ENCODE results near the gene CETP. TPM values are rescaled to one million over a fixed set of nuclear protein-coding genes. Genes with fewer than 3 reads are reported as not detected.

Gene CETP
- total and polyA plus RNA-seq, 9 of the 15 experiments (the other 6 are each of a cell fraction or from before 2014, with no cell fraction given): 0.07 to 0.11 TPM; not detected in 7

- 0% methylated on average over 4 of the region's 4 CpGs for WGBS (ENCODE audit: insufficient coverage, low coverage, missing lambda C conversion rate)
- CTCF ChIA-PET (ENCODE audit: low intra/inter-chr PET ratio): no interaction called here
Measured at GRCh38 chr16:57031156-57031555, 69.4 kb downstream of the CETP start.

GRCh38 chr16:57032346-57032745 lies 70.6 kb downstream of the CETP start:
- H3K9me1 ChIP-seq (ENCODE audit: control insufficient read depth, insufficient read depth, low read length): no peaks in the 10 kb centered on the region
- no peak overlapping the region for H3K9ac ChIP-seq (ENCODE audit: insufficient read depth in 1 of 2, low read depth in 2 of 2, low read length in 2 of 2)
- H3K27ac ChIP-seq (ENCODE audit: extremely low read depth, low read depth, low read length): no peak overlapping the region
- DNase-seq (ENCODE audit: extremely low read depth in 1 of 4, low spot score in 3 of 4) (no peak), ATAC-seq (no peak), FAIRE-seq (no peak)
- intact Hi-C loops (cut with micrococcal nuclease): no loop called here
- ChIA-PET CTCF (ENCODE audit: low intra/inter-chr PET ratio) (no interaction called here), POLR2A (interaction anchor here (0.7 kb wide), 1 partner anchor 730 kb away, joined by 3 read pairs; no protein-coding TSS in a partner anchor)
- H3K36me3 ChIP-seq (ENCODE audit: control insufficient read depth, insufficient read depth, low read length): no peaks in the 10 kb centered on the region
- no TSS peak for BruUV-seq (replicated peaks)
- peaks cover 4 to 32% of the 10 kb centered on the region in 2 experiments; a peak in 4 of 5 replicates for H3K27me3 ChIP-seq (ENCODE audit: control insufficient read depth in 2 of 2, insufficient read depth in 2 of 2, low read length in 2 of 2)
- no peaks in the 10 kb centered on the region for H3K9me3 ChIP-seq (replicated peaks; ENCODE audit: control insufficient read depth, insufficient read depth, low read depth, low read length)
- H2AFZ ChIP-seq (ENCODE audit: low read depth, low read length): no peak overlapping the region
- no peak overlapping the region for H3K4me3 ChIP-seq
- no peak overlapping the region for H3K4me2 ChIP-seq (ENCODE audit: insufficient read depth, low read length)
- no peaks in the 10 kb centered on the region for H3K4me1 ChIP-seq (replicated peaks in 1 of 2; ENCODE audit: control insufficient read depth in 2 of 2, insufficient read depth in 2 of 2, low read length in 2 of 2)
- in situ Hi-C loops (cut with MboI): no loop called here
- H3K79me2 ChIP-seq (ENCODE audit: control insufficient read depth, insufficient read depth, low read length): no peaks in the 10 kb centered on the region
- H4K20me1 ChIP-seq (replicated peaks; ENCODE audit: control insufficient read depth, insufficient read depth, low read length): peaks cover under 1% of the 10 kb centered on the region
- TF ChIP-seq DEAF1 (CRISPR knock-in tag; IDR thresholded peaks at IDR 0.05) (no peak), DACH1 (IDR thresholded peaks at IDR 0.05; ENCODE audit: partially characterized antibody) (no peak), TSHZ1 (CRISPR knock-in tag; IDR thresholded peaks at IDR 0.05) (no peak), MEF2D (tag; conservative IDR thresholded peaks at IDR 0.05; ENCODE audit: low read depth) (no peak), MXI1 (IDR thresholded peaks at IDR 0.05; ENCODE audit: low read depth, low read length) (no peak), PATZ1 (CRISPR knock-in tag; IDR thresholded peaks at IDR 0.05; ENCODE audit: borderline replicate concordance) (no peak), RBM14 (IDR thresholded peaks at IDR 0.05; ENCODE audit: borderline replicate concordance, insufficient read depth, low read depth, low read length) (no peak)

More at GRCh38 chr16:57031156-57031555, 69.4 kb downstream of the CETP start:
- no peak overlapping the region for H3K9ac ChIP-seq (ENCODE audit: insufficient read depth in 1 of 2, low read depth in 2 of 2, low read length in 2 of 2)
- H3K79me2 ChIP-seq (ENCODE audit: control insufficient read depth, insufficient read depth, low read length): no peaks in the 10 kb centered on the region
- H3K9me1 ChIP-seq (ENCODE audit: control insufficient read depth, insufficient read depth, low read length): no peaks in the 10 kb centered on the region
- no peak overlapping the region for H2AFZ ChIP-seq (ENCODE audit: low read depth, low read length)
- intact Hi-C loops (cut with micrococcal nuclease): no loop called here
- BruUV-seq (replicated peaks): no TSS peak
- POLR2A ChIA-PET: interaction anchor here (1.5 kb wide), 1 partner anchor 8 kb away, joined by 5 read pairs; no protein-coding TSS in a partner anchor
- H3K4me1 ChIP-seq (replicated peaks in 1 of 2; ENCODE audit: control insufficient read depth in 2 of 2, insufficient read depth in 2 of 2, low read length in 2 of 2): no peaks in the 10 kb centered on the region
- no peaks in the 10 kb centered on the region for H3K36me3 ChIP-seq (ENCODE audit: control insufficient read depth, insufficient read depth, low read length)
- FAIRE-seq (no peak), DNase-seq (ENCODE audit: extremely low read depth in 1 of 4, low spot score in 3 of 4) (no peak), ATAC-seq (no peak)
- no peak for TF ChIP-seq THRAP3 (IDR thresholded peaks at IDR 0.05; ENCODE audit: borderline replicate concordance)
- in situ Hi-C loops (cut with MboI): no loop called here
- peaks cover 5% of the 10 kb centered on the region for H4K20me1 ChIP-seq (replicated peaks; ENCODE audit: control insufficient read depth, insufficient read depth, low read length)
- peaks cover 3 to 36% of the 10 kb centered on the region in 2 experiments; a peak in 4 of 5 replicates for H3K27me3 ChIP-seq (ENCODE audit: control insufficient read depth in 2 of 2, insufficient read depth in 2 of 2, low read length in 2 of 2)
- no peaks in the 10 kb centered on the region for H3K9me3 ChIP-seq (replicated peaks; ENCODE audit: control insufficient read depth, insufficient read depth, low read depth, low read length)
- no peak overlapping the region for H3K27ac ChIP-seq (ENCODE audit: extremely low read depth, low read depth, low read length)
- H3K4me3 ChIP-seq: no peak overlapping the region
- no peak overlapping the region for H3K4me2 ChIP-seq (ENCODE audit: insufficient read depth, low read length)

All from K562 (cell line).